Endodermal cell (in vitro differentiated cells): ENCODE results near the gene MUC7. TPM values are rescaled to one million over a fixed set of nuclear protein-coding genes. Genes with fewer than 3 reads are reported as not detected.
"Not testable (repeated sequence)": the region's sequence is repeated elsewhere in the genome, so short reads cannot be mapped to it uniquely, and the experiment has no call there.

Experiments
- DNase-seq: peaks from one replicate; pipeline ENCODE4 v3.0.0-alpha.2; 2017
- H3K27ac ChIP-seq: 2 replicates; pipeline ENCODE4 v1.5.1; 2013; ENCODE audit warnings: mild to moderate bottlenecking, low read depth, low read length, moderate library complexity
- H3K27me3 ChIP-seq: 2 replicates; pipeline ENCODE4 v1.6.1; 2013; ENCODE audit warnings: mild to moderate bottlenecking, low read length, moderate library complexity; ENCODE audit not compliant: insufficient read depth, control insufficient read depth, poor library complexity, severe bottlenecking
- H3K36me3 ChIP-seq: 2 replicates; pipeline ENCODE4 v1.7.0; 2013; ENCODE audit warnings: mild to moderate bottlenecking, low read length, moderate library complexity; ENCODE audit not compliant: control insufficient read depth, insufficient read depth
- H3K4me1 ChIP-seq: one replicate; pipeline ENCODE4 v1.7.0; 2013; ENCODE audit warnings: low read length; ENCODE audit not compliant: control insufficient read depth, insufficient read depth
- H3K4me3 ChIP-seq: 2 replicates; pipeline ENCODE4 v1.5.1; 2013; ENCODE audit warnings: mild to moderate bottlenecking, low read length, moderate library complexity
- H3K9ac ChIP-seq: 2 replicates; pipeline ENCODE4 v1.6.1; 2013; ENCODE audit warnings: mild to moderate bottlenecking, low read length, moderate library complexity; ENCODE audit not compliant: poor library complexity, severe bottlenecking; ENCODE audit errors: extremely low read depth
- H3K9me3 ChIP-seq: 2 replicates; pipeline ENCODE4 v1.6.1; 2013; ENCODE audit warnings: mild to moderate bottlenecking, low read length, moderate library complexity; ENCODE audit not compliant: control insufficient read depth
- H3K27ac Mint-ChIP-seq: 2 replicates; pipeline ENCODE4 v1.8.0; 2020; ENCODE audit warnings: mixed read lengths
- H3K27me3 Mint-ChIP-seq: 2 replicates; pipeline ENCODE4 v1.8.0; 2021; ENCODE audit warnings: mild to moderate bottlenecking, mixed read lengths; ENCODE audit not compliant: insufficient read depth
- H3K36me3 Mint-ChIP-seq: 2 replicates; pipeline ENCODE4 v1.8.0; 2020; ENCODE audit warnings: low read depth, mixed read lengths
- H3K4me1 Mint-ChIP-seq: 2 replicates; pipeline ENCODE4 v1.8.0; 2020; ENCODE audit warnings: mixed read lengths
- H3K4me3 Mint-ChIP-seq: 2 replicates; pipeline ENCODE4 v1.8.0; 2020; ENCODE audit warnings: mild to moderate bottlenecking, moderate library complexity, mixed read lengths
- H3K9me3 Mint-ChIP-seq: 2 replicates; pipeline ENCODE4 v1.8.0; 2020; ENCODE audit warnings: mild to moderate bottlenecking, mixed read lengths
- WGBS, 2 experiments: methylation state at CpG; one replicate each; pipeline versions ENCODE4 v1.1.5 to v1.1.7; 2013; ENCODE audit warnings: missing lambda C conversion rate in 2 of 2, mixed read lengths in 1 of 2; ENCODE audit not compliant: insufficient coverage in 1 of 2, insufficient read length in 1 of 2; 5-methylcytosine and 5-hydroxymethylcytosine counted together
- total RNA-seq, 2 donors: library from RNA; stranded (reverse); fragmentation: NEBNext Ultra II Directional in 1 of 2; extraction: Animal tissue kit (Norgen Biotek cat#: 25700) in 1 of 2; gene quantifications; 2 replicates in 1 of 2; 3 replicates in 1 of 2; pipeline ENCODE4 v1.2.1, GENCODE V29; 2021
- TF ChIP-seq, protein P1 (sequence below): fragments of 200-600 bp; sonication (generic); conservative IDR thresholded peaks from 2 replicates; pipeline ENCODE4 v1.5.0; 2021; ENCODE audit warnings: antibody characterized with exemption, mild to moderate bottlenecking

Gene MUC7
- total RNA-seq, 2 donors from 2014 or later = not detected

- Mint-ChIP-seq H3K27ac (no peak overlapping the region), H3K27me3 (no peaks in the 10 kb centered on the region), H3K4me1 (peaks cover 11% of the 10 kb centered on the region), H3K4me3 (no peak overlapping the region), H3K36me3 (no peaks in the 10 kb centered on the region), H3K9me3 (peaks cover 10% of the 10 kb centered on the region)
- Histone ChIP-seq H3K36me3 (no peaks in the 10 kb centered on the region), H3K27me3 (no peaks in the 10 kb centered on the region), H3K27ac (no peak overlapping the region), H3K4me3 (no peak overlapping the region), H3K4me1 (no peaks in the 10 kb centered on the region), H3K9ac (no peak overlapping the region), H3K9me3 (no peaks in the 10 kb centered on the region)
- no peak for DNase-seq
- 91 to 95% methylated on average over 4 of the region's 4 CpGs for WGBS, 2 experiments
- TF ChIP-seq, protein P1, sequence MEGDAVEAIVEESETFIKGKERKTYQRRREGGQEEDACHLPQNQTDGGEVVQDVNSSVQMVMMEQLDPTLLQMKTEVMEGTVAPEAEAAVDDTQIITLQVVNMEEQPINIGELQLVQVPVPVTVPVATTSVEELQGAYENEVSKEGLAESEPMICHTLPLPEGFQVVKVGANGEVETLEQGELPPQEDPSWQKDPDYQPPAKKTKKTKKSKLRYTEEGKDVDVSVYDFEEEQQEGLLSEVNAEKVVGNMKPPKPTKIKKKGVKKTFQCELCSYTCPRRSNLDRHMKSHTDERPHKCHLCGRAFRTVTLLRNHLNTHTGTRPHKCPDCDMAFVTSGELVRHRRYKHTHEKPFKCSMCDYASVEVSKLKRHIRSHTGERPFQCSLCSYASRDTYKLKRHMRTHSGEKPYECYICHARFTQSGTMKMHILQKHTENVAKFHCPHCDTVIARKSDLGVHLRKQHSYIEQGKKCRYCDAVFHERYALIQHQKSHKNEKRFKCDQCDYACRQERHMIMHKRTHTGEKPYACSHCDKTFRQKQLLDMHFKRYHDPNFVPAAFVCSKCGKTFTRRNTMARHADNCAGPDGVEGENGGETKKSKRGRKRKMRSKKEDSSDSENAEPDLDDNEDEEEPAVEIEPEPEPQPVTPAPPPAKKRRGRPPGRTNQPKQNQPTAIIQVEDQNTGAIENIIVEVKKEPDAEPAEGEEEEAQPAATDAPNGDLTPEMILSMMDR = no peak
These were observed 1.7 kb downstream of the MUC7 start for GRCh38 chr4:70473679-70474078.

DNA sequence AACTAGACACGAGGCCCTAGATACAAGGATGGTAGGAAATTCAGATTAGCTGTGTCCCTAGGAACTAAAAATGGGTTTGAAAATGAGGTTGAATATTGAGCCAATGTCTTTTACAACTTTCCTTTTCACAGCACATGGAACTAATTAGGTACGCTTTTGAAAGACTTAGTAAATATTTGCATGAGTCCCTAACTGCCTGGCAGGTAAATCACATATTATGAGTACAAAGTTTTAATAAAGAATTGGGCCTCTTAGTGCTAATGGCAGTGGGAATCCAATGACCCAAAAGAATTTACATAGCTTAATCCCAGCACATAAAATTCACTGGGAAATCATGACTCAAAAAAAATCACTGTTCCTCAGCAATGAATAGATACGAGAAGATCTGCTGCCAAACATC lies 16.8 kb downstream of the MUC7 start:
- Histone ChIP-seq H3K36me3 (no peaks in the 10 kb centered on the region), H3K4me3 (no peak overlapping the region), H3K27me3 (no peaks in the 10 kb centered on the region), H3K9me3 (no peaks in the 10 kb centered on the region), H3K9ac (no peak overlapping the region), H3K4me1 (no peaks in the 10 kb centered on the region), H3K27ac (no peak overlapping the region)
- TF ChIP-seq, protein P1 = no peak
- H3K27ac Mint-ChIP-seq = no peak overlapping the region
- DNase-seq = no peak
- H3K4me1 Mint-ChIP-seq = no peaks in the 10 kb centered on the region
- no peaks in the 10 kb centered on the region for H3K36me3 Mint-ChIP-seq
- no peaks in the 10 kb centered on the region for H3K9me3 Mint-ChIP-seq
- H3K27me3 Mint-ChIP-seq = no peaks in the 10 kb centered on the region
- H3K4me3 Mint-ChIP-seq = no peak overlapping the region
- WGBS, 2 experiments = 94 to 100% methylated on average over 1 to 3 of the region's 3 CpGs

DNA sequence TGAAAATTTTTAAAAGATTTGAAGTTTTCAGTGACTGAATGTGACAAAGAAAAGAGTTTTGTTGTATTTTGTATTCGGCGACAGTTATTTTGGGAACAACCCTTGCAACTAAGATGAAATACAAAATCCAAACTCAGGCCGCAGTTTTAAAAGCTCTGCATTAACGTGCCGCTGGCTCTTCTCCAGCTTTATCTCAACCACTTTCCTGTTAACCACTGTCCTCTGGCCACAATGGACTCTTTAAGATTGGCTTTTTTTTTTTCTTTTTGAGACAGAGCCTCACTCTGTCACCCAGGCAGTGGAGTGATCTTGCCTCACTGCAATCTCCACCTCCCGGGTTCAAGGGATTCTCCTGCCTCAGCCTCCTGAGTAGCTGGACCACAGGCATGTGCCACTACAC lies 24.2 kb downstream of the MUC7 start:
- no peaks in the 10 kb centered on the region for H3K9me3 Mint-ChIP-seq
- Histone ChIP-seq H3K9me3 (no peaks in the 10 kb centered on the region), H3K4me1 (no peaks in the 10 kb centered on the region), H3K27ac (no peak overlapping the region), H3K9ac (no peak overlapping the region), H3K4me3 (no peak overlapping the region), H3K27me3 (no peaks in the 10 kb centered on the region), H3K36me3 (no peaks in the 10 kb centered on the region)
- 85 to 100% methylated on average over 4 to 6 of the region's 6 CpGs for WGBS, 2 experiments
- H3K4me1 Mint-ChIP-seq = peaks cover 3% of the 10 kb centered on the region
- no peaks in the 10 kb centered on the region for H3K27me3 Mint-ChIP-seq
- H3K27ac Mint-ChIP-seq = no peak overlapping the region
- no peak for DNase-seq
- no peak overlapping the region for H3K4me3 Mint-ChIP-seq
- no peaks in the 10 kb centered on the region for H3K36me3 Mint-ChIP-seq
- TF ChIP-seq, protein P1 = no peak

DNA sequence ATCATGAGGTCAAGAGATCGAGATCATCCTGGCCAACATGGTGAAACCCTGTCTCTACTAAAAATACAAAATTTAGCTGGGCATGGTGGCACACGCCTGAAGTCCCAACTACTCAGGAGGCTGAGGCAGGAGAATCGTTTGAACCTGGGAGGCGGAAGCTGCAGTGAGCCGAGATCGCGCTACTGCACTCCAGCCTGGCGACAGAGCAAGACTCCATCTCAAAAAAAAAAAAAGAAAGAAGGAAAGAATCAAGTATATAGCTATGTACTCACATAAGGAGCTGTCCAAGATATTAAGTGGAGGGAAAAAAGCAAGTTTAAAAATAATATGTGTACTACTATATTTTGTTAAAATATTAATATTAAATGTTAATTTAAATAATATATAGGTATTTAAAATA lies 29.8 kb downstream of the MUC7 start:
- H3K4me3 Mint-ChIP-seq, H3K27ac Mint-ChIP-seq: not testable (repeated sequence)

More for the DNA sequence above, 29.8 kb downstream of the MUC7 start:
- not testable (repeated sequence) for DNase-seq, H3K9ac ChIP-seq, H3K36me3 ChIP-seq, H3K9me3 ChIP-seq, H3K4me1 ChIP-seq, H3K9me3 Mint-ChIP-seq, H3K27me3 Mint-ChIP-seq, H3K36me3 Mint-ChIP-seq, H3K4me3 ChIP-seq, H3K4me1 Mint-ChIP-seq, H3K27me3 ChIP-seq, H3K27ac ChIP-seq
- 96 to 97% methylated on average over 7 to 8 of the region's 8 CpGs for WGBS, 2 experiments
